Neutrophil (primary cell): ENCODE measurements around the gene MSH3.
A peak's percentile ranks its signal among the peaks of the same experiment; 100 is the strongest.

ENCODE experiments used
- H3K27ac ChIP-seq: fragments of 200-600 bp; sonication (generic); 2 replicates; pipeline ENCODE4 v1.5.1; 2016; ENCODE audit warnings: mild to moderate bottlenecking, moderate library complexity
- H3K27me3 ChIP-seq: fragments of 200-600 bp; sonication (generic); 2 replicates; pipeline ENCODE4 v1.6.0; 2016; ENCODE audit warnings: mild to moderate bottlenecking
- H3K36me3 ChIP-seq: fragments of 200-600 bp; sonication (generic); 2 replicates; pipeline ENCODE4 v1.5.1; 2017
- H3K4me1 ChIP-seq, 2 experiments: fragments of 200-600 bp in 1 of 2; sonication (generic) in 1 of 2; 1 replicate in 1 of 2; 2 replicates in 1 of 2; pipeline versions ENCODE4 v1.5.1 to v1.6.1; 2013 to 2016; ENCODE audit warnings: low read depth in 1 of 2, low read length in 1 of 2, mild to moderate bottlenecking in 1 of 2, moderate library complexity in 1 of 2; ENCODE audit not compliant: control insufficient read depth in 1 of 2, insufficient read depth in 1 of 2
- H3K4me3 ChIP-seq, 2 experiments: fragments of 200-600 bp in 1 of 2; sonication (generic) in 1 of 2; 1 replicate in 1 of 2; 2 replicates in 1 of 2; pipeline ENCODE4 v1.5.1; 2013 to 2016; ENCODE audit warnings: low read depth in 1 of 2, low read length in 1 of 2, mild to moderate bottlenecking in 1 of 2, moderate library complexity in 1 of 2
- H3K9me3 ChIP-seq: fragments of 200-600 bp; sonication (generic); 2 replicates; pipeline ENCODE4 v1.5.1; 2016
- TF ChIP-seq, protein P1 (sequence below): fragments of 200-600 bp; sonication (generic); IDR thresholded peaks from 2 replicates; pipeline ENCODE4 v1.5.1; 2016; ENCODE audit warnings: antibody characterized with exemption

The MSH3 gene

DNA sequence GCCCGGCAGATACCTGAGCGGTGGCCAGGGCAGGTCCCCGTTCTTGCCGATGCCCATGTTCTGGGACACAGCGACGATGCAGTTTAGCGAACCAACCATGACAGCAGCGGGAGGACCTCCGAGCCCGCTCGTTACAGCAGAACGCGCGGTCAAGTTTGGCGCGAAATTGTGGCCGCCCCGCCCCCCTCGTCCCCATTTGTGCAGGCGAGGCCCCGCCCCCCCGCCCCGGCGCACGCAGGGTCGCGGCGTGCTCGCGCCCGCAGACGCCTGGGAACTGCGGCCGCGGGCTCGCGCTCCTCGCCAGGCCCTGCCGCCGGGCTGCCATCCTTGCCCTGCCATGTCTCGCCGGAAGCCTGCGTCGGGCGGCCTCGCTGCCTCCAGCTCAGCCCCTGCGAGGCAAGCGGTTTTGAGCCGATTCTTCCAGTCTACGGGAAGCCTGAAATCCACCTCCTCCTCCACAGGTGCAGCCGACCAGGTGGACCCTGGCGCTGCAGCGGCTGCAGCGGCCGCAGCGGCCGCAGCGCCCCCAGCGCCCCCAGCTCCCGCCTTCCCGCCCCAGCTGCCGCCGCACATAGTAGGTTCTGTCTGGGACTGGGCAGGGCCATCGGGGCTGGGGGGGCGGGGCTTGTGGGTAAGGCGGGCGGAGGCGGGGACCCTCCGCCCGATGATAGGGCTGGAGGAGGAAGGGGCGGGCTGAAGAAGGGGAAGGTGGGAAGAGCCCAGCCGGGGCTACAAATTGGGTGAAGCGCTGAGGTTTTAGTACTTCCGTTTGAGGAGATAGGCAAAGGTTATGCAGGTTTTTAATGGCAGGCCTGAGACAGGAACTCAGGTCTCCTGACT lies at the start of gene MSH3, which contains the start of gene DHFR:
Gene MSH3, plus strand, starts transcription at position 262 of the 840 bp plus-strand sequence. Its CDS starts 76 bp downstream, at position 338.
Gene DHFR, minus strand, starts transcription at position 593 of the 840 bp plus-strand sequence. Its CDS starts 494 bp downstream, at position 99.
- TF ChIP-seq, protein P1, sequence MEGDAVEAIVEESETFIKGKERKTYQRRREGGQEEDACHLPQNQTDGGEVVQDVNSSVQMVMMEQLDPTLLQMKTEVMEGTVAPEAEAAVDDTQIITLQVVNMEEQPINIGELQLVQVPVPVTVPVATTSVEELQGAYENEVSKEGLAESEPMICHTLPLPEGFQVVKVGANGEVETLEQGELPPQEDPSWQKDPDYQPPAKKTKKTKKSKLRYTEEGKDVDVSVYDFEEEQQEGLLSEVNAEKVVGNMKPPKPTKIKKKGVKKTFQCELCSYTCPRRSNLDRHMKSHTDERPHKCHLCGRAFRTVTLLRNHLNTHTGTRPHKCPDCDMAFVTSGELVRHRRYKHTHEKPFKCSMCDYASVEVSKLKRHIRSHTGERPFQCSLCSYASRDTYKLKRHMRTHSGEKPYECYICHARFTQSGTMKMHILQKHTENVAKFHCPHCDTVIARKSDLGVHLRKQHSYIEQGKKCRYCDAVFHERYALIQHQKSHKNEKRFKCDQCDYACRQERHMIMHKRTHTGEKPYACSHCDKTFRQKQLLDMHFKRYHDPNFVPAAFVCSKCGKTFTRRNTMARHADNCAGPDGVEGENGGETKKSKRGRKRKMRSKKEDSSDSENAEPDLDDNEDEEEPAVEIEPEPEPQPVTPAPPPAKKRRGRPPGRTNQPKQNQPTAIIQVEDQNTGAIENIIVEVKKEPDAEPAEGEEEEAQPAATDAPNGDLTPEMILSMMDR = no peak
- Histone ChIP-seq H3K27ac (peak within 1 kb of the TSS; percentile 98), H3K27me3 (no peaks in the 10 kb centered on the region)

DNA sequence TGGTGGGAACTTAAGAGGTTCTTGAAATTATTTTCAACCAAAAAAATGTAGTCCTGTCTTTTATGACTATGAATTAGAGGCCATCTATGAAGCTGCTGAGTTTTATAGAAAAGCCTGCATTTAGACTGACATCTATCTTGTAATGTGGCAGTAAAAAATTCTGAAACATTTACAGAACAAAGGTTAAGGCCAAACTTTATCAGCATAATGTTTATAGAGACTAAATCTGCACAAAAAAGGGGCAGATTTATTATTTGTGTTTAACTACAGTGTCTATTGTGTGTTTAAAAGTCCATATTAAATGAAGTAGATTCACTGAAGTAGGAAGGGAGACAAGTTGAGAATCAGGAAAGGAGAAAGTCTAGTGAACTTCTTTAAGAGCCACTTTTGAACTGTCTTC lies 47.1 kb upstream of the MSH3 start:
- no peaks in the 10 kb centered on the region for H3K36me3 ChIP-seq
- H3K27ac ChIP-seq = peak overlapping the region; percentile 87
- TF ChIP-seq, protein P1 = no peak

More for the DNA sequence above, at the start of gene MSH3, which contains the start of gene DHFR:
- H3K9me3 ChIP-seq = no peaks in the 10 kb centered on the region
- H3K4me1 ChIP-seq = peaks cover 28% of the 10 kb centered on the region in 2 experiments
- peak within 1 kb of the TSS; percentile 89 to 99 for H3K4me3 ChIP-seq
- H3K36me3 ChIP-seq = peaks cover 19% of the 10 kb centered on the region

DNA sequence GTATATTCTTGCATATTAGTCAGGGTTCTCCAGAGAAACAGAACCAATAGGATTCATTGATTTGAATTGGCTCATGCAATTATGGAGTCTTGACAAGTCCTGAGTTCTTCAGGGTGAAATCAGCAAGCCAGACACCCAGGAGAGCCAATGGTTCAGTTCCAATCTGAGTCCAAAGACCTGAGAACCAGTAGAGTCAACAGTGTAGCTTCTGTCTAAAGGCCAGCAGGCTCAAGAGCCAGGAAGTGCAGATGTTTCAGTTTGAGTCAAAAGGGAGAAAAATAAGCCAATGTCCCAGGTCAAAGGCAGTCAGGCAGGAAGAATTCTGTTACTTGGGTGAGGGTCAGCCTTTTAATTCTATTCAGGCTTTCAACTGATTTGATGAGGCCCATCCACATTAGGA lies 46.6 kb upstream of the MSH3 start:
- H3K9me3 ChIP-seq = no peaks in the 10 kb centered on the region
- peaks cover 41 to 51% of the 10 kb centered on the region in 2 experiments for H3K4me1 ChIP-seq
- H3K27me3 ChIP-seq = no peaks in the 10 kb centered on the region
- TF ChIP-seq, protein P1 = no peak
- H3K4me3 ChIP-seq = peak overlapping the region; percentile 15 to 50
- peak overlapping the region; percentile 87 for H3K27ac ChIP-seq
- no peaks in the 10 kb centered on the region for H3K36me3 ChIP-seq

More for the DNA sequence above, 47.1 kb upstream of the MSH3 start:
- H3K4me3 ChIP-seq = no peak overlapping the region
- no peaks in the 10 kb centered on the region for H3K9me3 ChIP-seq
- peaks cover 37 to 46% of the 10 kb centered on the region in 2 experiments for H3K4me1 ChIP-seq
- H3K27me3 ChIP-seq = no peaks in the 10 kb centered on the region

DNA sequence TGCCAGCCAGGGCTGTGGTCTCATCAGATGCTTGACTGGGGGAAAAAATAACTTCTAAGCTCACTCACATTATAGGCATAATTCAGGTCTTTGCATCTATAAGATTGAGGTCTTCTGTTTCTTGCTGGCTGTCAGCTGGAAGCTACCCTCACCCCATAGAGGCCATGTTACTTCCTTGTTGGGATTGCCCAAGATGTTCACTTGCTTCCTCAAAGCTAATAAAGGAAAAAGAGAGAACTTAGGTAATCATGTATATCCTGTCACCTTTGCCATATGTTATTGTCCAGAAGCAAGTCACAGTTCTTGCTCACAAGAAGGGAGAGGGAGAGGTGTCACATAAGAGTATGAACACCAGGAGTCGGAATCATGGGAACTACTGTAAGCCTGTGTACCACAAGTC lies 45.7 kb upstream of the MSH3 start:
- H3K4me3 ChIP-seq = peak overlapping the region; percentile 15 to 50
- TF ChIP-seq, protein P1 = peak; percentile 38
- H3K4me1 ChIP-seq = peaks cover 46 to 57% of the 10 kb centered on the region in 2 experiments
- H3K36me3 ChIP-seq = no peaks in the 10 kb centered on the region
- H3K9me3 ChIP-seq = no peaks in the 10 kb centered on the region
- H3K27me3 ChIP-seq = no peaks in the 10 kb centered on the region
- H3K27ac ChIP-seq = peak overlapping the region; percentile 87

DNA sequence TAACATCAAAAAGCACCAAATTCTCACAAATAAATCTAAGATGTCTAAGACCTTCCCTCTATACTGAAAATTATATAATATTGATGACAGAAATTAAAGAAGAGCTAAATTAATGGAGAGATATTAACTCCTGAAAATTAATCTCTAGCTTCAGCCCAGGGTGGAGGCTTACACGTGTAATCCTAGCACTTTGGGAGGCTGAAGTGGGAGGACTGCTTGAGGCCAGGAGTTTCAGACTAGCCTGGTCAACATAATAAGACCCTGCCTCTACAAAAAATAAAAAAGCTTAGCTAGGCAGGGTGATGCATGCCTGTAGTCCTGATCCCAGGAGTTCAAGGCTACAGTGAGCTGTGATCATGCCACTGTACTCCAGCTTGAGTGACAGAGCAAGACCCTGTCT lies 44.8 kb upstream of the MSH3 start:
- Histone ChIP-seq H3K36me3 (no peaks in the 10 kb centered on the region), H3K4me1 (peaks cover 46 to 57% of the 10 kb centered on the region in 2 experiments), H3K9me3 (no peaks in the 10 kb centered on the region), H3K4me3 (peak overlapping the region in 1 of 2 experiments; percentile 50), H3K27me3 (no peaks in the 10 kb centered on the region), H3K27ac (peak overlapping the region; percentile 87)
- TF ChIP-seq, protein P1 = no peak
